HG03139 (cell line): Measurements from ENCODE around the gene MBD3.
"Not testable (repeated sequence)": the region's sequence is repeated elsewhere in the genome, so short reads cannot be mapped to it uniquely, and the experiment has no call there.

Source experiments
- ATAC-seq: cut with Tn5 transposase; IDR thresholded peaks from one replicate; pipeline ENCODE4 v1.9.1; 2021; ENCODE audit not compliant: unreplicated experiment

The MBD3 gene, protein sequence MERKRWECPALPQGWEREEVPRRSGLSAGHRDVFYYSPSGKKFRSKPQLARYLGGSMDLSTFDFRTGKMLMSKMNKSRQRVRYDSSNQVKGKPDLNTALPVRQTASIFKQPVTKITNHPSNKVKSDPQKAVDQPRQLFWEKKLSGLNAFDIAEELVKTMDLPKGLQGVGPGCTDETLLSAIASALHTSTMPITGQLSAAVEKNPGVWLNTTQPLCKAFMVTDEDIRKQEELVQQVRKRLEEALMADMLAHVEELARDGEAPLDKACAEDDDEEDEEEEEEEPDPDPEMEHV

DNA sequence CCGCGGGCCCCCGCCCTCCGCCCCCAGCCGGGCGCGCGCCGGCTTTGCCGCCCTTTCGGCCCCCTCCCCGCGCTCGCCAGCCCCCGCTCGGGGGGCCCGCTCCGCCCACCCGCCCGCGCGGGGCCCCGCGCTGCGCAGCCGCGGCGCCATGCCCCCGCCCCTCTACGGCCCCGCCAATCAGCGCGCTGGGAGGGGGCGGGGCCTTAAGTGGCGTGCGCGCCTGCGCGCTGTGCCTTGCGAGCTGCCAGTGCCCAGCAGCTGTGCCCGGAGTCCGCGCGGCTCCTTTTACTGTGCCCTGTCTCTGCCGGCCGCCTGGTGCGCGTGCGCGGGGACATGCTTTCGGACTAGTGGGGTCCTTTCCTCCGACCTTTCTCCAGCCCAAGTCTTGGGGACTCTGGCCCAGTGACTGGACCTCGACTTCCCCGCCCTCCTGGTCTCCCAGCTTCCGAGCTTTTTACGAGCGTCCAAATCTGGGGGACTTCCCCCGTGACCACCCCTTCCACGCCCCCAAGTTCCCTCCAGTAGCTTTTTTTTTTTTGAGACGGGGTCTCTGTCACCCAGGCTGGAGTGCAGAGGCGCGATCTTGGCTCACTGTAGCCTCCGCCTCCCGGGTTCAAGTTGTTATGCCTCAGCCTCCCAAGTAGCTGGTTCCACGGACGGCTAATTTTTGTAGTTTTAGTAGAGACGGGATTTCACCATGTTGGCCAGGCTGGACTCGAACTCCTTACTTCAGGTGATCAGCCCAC is at the start of gene MBD3:
Gene MBD3, minus strand, starts transcription at position 111 of the 746 bp plus-strand sequence. CDS start 234 bp downstream, outside the sequence.
- ATAC-seq: peak; percentile 59

DNA sequence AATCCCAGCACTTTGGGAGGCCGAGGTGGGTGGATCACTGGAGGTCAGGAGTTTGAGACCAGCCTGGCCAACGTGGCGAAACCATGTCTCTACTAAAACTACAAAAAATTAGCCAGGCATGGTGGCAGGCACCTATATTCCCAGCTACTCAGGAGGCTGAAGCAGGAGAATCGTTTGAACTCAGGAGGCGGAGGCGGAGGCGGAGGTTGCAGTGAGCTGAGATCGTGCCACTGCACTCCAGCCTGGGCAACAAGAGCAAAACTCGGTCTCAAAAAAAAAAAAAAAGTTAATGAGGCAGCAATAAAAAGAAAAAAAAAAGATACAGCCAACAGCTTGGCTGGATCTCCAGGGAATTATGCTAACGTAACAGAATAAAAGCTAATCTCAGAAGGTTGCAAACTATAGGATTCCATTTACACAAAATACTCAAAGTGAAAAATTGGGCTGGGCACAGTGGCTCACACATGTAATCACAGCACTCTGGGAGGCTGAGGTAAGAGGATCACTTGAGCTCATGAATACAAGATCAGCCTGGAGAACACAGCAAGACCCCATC is 48.3 kb upstream of the MBD3 start:
- ATAC-seq: not testable (repeated sequence)

DNA sequence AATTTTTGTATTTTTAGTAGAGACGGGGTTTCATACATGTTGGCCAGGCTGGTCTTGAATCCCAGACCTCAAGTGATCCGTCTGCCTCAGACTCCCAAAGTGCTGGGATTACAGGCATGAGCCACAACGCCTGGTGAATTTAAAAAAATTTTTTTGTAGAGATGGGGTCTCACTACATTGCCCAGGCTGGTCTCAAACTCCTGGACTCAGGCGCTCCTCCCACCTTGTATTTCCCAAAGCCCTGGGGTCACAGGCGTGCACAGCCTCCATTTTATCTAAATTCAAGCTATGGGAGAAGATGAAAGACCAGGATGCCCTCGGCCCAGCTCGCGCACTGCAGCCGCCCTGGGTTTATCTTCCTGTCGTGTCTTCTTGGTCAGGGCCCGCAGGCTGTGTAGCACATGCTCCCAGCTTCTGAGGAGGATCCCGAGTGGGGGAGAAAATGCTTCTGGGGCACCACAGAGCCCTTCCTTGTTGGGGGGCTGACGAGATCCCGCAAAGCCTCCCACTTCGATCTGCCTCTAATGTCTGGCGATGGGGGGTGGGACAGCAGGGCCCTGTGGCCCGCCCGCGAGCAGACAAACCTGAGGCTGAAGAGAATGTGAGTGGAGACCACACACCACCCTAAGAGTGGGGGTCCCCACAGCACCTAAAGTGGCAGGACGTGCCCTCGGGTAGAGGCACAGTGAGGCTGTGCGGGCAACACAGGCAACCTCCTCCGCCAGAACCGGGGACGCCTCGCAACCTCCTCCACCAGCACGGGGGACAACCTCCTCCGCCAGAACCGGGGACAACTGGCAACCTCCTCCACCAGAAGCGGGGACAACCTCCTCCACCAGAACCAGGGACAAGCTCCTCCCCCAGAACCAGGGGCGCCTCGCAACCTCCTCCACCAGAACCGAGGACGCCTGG is 43.9 kb upstream of the MBD3 start:
- ATAC-seq: no peak

DNA sequence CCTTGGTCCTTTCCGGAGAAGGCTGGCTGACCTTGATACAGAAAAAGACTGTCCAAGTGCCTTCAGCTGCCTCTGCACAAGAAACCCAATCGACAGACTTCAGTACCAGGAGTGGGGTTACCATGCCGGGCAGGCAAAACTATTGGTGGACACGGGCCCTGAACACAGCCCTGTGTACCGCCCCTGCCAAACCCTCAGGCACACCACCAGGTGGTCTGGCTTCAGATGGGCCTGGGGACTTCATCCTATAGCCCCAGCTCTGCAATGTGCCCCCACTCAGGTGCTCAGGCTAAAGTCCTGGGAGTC is 42.2 kb upstream of the MBD3 start:
- no peak for ATAC-seq

DNA sequence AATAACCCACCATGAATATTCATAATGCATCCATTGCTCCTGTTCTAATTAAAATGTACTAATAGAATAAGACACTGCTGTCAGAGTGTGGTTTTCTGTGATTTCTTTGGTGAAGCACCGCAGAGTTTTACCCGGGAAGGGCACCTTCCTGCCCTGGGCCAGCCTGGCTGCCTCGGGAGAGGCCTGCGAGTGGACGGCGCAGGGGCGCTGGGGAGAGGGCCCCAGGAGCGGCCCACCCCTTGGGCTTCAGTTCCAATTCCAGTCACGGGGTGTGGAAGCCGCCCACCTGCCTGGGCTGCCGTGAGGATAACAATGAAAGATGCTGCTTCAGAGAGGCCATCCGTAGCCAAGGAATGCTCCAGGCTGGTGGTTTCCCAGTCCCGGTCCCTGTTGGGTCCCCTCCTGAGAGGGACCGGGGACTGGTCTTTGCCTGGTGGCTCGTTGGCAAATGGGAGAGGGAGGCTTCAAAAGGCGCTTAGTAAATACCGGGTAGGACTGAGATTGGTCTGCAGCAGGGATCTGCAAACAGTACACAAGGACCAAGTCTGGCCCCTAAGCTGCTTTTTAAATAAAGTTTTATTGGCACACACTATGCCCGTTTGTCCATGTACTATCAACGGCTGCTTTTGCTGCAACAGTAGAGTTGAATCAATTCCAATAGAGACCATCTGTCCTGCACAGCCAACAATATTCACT is 41.7 kb upstream of the MBD3 start:
- ATAC-seq: no peak

DNA sequence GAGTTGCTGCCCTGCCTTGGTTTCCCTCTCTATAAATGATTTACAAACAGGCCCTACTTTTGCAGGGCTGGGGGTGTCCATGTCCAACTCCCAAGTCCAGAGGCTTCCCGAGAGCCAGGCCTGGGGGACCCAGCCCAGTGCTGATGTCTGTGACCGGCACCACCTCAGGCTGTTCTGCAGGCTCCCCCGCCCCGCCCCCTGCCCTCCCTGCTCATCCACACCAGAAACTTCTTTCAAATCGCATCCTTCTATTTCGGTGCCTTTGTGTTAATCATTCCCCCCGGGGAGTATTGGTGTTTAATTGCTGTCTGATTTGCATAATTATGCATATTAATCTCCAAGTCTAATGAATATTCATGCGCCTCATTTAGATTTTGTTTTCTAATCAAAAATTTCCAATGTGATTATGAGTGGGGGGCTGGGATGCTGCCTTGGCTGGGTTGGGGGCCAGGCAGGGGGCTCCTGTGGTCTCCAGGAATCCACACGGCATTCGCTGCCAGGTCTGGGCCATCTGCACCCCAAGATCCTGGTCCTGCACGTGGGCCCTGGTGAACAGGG is 40.7 kb upstream of the MBD3 start:
- ATAC-seq: no peak

DNA sequence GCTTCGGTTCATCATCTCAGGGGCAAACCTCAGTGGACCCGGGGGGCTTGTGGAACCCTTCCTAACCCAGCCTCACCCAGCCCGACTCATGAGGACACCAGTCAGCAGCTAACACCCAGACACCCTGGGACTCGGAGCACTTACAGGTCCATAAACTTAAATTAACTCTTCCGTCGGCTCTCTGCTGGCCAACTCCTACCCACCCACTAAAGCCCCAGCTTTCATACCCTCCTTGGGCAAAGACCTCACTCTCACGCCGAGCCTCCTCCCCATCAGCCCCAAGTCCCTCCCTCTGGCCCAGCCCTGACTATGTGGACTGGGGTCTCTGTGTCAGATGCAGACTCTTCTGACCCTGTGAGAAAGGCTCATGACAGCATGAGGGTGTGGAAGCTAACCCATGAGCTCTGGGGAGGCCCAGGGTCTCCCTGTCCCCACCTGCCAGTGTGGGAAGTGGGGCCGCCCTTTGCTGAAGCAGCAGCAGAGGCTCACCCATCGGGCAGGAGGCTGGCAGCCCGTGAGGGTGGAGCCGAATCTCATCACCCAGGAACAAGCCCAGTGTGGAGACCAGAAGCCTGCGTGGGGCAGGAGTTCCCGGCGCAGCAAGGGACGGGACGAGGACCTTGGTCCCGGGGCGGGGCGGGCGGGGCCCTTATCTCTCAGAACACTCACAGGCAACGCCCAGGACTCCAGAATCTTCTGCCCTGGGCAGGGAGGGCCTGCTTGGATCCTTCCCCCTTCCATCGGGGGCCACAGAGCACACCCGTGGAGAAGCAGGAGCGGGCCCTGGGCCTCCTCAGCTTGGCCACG is 40.0 kb upstream of the MBD3 start:
- ATAC-seq: no peak

DNA sequence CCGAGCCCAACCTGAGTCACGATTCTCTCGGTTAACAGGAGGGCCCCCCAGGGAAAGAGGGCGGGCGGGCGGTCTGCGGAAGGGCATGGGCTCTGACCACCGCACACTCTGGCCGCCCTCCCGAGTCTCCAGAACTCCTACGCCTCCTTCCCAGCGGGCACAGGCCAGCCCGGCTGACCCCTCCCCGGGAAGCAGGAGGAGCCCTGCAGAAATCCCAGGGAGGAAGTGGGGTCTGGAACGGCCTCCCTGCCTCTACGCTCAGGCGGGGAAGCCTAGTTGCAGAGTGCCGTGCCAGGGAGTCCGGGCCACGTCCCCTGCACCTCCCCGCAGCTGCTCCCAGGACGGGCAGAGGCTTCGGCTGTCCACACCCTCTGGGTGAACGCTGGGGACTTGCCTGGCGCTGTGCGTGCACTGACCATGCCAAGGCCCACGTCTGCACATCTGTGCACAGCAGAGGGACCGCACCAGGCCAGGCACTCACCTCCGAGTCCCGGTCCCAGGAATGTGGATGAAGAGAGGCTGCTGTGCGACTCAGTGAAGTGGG is 39.0 kb upstream of the MBD3 start:
- no peak for ATAC-seq

DNA sequence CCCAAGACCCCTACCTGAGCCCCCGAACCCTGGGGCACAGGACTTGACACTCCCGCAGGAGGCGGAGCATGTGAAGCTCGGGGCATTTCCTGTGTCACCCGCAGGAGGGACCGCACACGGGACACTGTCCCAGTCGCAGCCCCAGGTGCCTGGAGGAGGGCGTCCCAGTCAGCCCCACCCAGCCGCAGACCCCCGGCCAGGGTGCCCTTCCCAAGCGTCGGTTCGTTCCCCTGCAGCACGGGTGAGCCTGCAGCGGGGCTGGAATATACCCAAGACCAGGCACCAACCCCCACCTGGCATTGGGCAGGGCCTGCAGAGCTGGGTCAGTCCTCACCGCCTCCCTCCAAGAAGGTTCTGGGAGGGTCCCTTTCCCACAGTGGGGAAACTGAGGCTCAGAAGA is 38.1 kb upstream of the MBD3 start:
- ATAC-seq: no peak

DNA sequence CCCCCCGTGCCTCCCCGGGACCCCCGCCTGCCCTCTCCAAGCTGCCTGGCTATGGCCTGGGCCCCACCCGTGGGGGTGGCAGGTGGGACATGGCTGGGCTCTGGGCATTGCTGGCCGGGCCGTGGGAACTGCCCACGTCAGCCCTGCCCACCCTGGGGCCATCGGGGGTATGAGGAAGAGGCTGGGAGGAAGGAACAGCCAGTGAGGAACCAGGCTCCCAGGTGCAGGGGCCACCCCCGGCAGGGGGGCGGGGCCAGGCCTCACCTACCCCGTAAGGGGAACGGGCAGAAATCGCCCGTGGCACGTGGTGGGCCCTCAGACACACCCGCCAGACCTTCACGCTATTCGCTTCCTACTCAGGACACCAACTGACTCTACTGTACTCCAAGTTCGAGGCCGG is 37.3 kb upstream of the MBD3 start:
- ATAC-seq: no peak

DNA sequence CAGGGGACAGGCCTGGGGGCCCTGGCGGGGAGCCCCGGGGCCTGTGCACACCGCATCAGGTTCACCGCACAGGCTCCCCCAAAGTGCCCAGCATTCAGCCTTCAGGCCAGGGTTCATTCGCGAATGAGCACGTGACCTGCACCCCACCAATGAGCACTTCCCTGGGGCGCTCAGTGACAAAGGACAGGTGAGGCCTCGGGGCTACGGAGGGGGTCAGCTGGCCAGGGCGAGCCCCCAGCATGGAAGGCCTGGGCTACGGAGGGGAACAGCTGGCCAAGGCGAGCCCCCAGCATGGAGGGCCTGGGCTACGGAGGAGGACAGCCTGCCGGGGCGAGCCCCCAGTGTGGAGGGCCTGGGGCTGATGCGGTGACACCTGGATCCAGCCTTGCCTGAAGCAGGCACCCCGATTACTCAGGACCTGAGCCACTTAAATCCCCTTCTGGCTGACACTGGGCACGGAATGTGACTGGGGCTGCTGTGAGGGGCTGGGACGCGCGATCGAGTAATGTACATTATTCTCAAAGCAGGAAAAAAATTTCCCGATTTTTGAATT is 36.7 kb upstream of the MBD3 start:
- no peak for ATAC-seq

DNA sequence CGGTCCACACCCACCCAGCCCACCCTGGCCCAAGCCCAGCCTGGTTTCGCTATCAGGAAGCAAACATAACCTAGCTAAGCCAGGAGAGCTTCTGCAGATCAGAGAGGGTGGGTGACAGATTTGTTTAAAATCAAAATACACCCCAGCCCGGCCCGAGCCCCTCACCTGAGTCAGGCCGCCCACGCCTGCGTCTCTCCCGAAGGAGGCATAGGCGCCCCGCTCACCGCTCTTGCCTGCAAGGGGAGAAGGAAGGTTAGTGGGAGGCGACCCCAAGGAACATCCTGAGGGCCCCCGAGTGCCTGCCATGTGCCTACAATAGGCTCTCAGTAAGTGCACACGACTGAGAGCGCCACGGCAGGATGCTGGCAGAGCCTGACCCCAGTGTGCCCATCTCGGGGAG is 34.5 kb upstream of the MBD3 start:
- ATAC-seq: no peak

DNA sequence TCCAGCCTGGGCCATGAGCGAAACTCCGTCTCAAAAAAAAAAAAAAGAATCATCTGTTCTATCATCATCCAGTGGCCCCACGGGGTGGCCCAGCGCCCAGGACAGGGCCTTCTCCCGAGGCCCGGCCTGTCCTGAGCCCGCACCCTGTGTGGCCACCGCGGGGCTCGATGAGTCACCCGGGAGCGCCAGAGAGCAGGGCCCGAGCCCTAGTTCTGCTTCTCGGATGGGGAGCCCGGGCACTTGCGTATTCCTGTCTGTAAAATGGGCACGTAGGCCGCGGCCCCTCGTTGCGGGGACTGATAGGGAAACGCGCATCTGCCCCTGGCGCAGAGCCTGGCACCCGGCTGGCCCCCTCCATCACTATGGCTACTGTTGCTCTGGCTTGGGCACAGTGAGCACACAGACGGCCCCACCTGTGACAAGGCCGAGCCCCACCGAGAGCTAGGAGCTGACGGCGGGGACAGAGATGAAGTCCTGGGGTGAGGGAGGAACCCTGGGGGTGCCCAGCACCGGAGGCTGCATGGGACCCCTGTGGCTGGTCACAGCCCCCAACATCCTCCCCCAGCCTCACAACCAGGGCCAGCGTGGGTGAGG is 33.8 kb upstream of the MBD3 start:
- ATAC-seq: no peak

DNA sequence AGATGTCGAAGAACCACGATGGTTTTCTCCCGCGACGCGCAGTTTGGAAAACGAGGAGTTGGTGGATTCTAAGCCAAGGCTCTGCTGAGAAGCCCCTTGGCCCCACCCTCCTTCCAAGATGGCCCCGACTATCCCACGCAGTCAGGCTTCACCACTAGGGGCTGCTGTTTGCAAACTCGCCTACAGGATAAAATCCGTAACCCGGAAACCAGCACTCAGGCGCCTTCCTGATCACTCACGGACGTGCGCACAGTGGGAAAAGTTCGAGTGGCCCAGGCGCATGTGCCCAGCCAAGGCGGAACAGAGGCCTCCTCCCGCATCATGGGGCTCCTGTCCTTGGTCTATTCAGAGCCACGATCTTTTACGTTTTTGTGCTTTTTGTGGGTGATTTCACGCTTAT is 31.8 kb upstream of the MBD3 start:
- ATAC-seq: no peak

DNA sequence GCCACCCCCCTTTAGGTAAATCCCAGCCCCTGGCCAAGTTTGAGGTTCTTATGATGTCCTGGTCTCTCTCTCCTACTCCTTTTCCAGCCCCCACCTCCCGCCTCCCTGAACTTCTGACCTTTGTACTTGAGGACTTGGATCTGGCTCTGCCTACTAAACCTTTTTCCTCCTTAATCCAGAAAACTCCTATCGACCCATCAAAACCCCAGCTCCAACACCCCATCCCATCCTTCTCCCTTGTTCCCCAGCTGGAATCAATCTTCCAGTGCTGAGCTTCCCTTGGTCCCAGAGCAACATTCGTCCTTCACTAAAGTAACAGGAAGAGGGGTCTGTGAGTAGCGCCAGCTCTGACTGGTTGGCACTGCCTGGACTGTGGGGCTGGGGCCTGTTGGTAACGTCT is 29.9 kb upstream of the MBD3 start:
- ATAC-seq: no peak

DNA sequence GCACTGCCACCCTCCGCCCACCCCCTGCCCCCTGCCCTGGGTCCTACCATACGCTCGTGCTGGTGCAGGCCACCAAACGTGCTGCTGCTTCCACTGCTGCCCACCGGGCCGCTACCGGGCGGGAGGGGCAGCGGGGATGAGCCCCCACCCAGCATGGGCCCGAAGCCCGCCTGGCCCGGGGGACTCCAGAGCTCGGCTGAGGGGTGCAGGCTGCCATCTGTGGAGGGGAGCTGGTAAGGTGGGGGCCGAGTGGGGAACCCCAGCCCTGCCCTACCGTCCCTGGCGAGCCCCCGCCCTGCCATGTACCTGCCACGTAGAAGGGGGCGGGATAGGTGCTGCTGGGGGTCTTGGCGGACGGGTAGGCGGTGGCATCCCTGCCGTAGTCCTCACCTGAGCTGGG is 29.3 kb upstream of the MBD3 start:
- no peak for ATAC-seq

DNA sequence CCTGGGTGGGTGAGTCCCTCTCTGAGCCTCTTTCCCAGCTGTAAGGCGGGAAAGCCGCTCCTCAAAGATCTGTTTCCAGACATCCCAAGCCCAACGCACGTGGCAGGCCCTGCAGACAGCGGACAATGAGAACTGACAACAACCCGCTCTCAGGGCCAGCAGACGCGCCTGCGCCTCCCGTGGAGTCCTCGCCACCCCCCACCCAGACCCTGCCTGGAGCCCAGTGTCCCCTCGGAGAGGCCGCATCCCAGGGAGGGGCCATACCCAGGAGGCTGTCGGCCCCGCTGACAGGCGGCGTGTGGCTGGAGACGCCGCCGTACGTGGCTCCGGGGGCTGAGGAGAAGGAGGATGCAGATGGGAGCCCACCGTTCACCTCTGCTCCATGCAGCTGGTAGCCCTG is 28.9 kb upstream of the MBD3 start:
- no peak for ATAC-seq

DNA sequence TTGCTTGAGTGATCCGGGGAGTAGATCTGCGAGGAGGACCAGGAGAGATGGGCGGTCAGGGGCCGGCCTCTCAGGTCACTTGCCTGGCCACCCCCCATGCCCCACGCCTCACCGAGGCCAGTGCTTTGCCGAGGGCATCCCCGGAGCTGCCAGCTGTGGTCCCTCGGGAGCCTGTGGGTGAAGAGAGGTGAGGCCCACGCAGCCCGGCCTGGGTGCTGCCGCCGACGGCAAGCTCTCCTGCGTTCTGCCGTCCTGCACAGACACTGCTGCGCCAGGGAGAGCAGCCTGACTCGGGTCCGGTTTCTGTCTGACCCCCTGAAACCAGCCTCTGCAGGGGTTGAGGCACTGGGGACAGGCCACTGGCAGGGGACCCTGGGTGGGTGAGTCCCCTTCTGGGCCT is 28.4 kb upstream of the MBD3 start:
- ATAC-seq: no peak

DNA sequence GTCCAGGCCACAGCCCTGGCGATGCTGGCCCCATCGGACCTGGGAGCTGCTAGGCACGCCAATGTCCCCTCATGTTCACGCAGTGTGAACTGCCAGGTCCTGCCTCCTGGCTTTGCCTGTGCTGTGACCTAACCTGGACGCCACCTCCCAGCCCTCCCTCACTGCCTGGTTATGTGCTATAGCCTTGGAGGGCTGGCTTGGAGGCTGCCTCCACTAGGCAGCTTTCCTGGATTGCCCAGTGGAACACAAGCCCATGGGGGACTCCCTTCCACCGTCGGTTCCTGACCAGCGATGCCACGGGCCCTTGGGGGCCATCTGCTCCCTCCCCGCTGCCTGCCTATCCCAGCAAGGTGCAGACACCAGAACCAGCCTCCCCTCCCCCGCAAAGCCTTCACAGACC is 27.8 kb upstream of the MBD3 start:
- ATAC-seq: no peak
